Activated CD4-positive, alpha-beta T cell treated with anti-CD3 and anti-CD28 coated beads for 48 hours (primary cell): ENCODE data around the gene GGACT.
"Not testable (repeated sequence)": the region's sequence is repeated elsewhere in the genome, so short reads cannot be mapped to it uniquely, and the experiment has no call there.

Source experiments
- DNase-seq: peaks from one replicate; pipeline ENCODE4 v3.0.0-alpha.2; 2020

Gene GGACT

DNA sequence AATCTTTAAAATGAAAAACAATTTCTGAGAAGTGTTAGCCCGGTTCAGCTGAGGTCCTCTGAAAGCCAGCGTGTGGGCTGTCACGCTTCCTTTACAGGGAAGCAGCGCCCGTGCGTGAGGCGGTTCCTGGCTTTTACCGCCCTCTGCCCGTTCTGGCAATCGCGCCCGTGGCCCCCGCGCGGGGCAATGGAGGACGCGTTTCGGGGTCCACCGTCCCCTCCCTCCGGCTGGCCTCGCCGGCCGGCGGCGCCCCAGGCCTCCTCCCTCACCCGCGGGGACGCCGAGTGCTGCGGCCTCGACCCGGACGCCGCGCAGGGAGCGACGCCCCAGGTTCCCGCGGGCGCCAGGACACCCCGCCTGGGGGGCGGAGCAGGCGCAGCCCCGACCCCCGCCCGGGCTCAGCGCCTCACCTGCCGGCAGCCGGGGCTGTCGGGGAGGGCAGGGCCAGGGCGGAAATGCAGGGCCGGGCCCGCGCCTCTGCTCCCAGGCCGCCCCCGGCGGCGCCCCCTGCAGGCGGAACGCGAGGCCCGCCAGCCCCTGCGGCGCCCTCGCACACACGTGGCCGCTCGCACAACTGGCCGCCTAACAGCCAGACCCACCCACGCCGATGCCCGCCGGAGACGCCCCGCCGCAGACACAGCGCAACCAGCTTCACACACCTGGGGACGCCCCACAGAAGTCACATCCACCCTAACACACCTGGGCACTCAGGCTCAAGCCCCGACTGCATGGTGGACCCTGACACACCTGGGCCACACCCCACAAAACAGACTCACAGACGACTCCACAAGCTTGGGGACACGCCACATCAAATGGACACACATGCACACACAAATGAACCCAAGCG is at the start of gene GGACT:
TSS of gene GGACT (minus strand) at position 459 of the 847 bp plus-strand sequence. CDS start 56,198 bp downstream, outside the sequence.
- peak; percentile 90 for DNase-seq

DNA sequence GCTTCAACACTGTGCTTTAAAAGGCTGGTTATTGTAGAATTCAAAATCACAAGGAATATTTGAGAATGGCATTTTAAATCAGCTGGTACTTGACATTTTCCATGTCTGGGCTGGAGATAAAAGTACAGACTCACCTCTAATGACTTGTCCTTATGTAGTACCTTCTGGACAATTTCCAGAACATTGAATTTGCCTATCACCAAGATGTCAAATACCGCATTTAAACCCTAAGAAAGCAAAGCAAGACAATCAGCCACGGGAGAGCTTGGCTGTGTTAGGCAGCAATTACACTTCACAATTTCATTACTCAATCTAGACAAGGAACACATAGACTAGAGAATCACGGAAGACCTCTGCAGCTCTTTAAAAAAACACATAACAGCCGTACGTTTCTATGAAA is 49.2 kb upstream of the GGACT start:
- DNase-seq, result no peak

DNA sequence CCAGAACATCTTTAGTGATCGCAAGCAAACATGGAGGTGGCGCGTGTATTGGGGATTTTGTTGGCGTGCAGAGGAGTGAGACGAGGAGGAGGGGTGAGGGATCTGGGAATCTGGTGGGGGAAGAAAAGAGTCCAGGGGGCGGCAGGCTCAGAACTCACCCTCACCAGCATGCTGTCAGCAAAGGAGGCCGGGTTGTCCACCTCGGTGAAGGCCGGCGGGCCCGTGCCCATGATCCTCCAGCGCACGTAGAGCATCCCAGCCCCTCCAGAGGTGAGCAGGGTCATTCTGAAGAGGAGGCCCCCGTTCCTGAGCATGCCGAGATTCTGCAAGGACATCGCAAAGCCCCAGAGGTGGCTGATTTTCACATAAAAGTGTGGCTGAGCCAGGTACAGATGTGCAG is 48.8 kb upstream of the GGACT start:
- DNase-seq, result no peak

DNA sequence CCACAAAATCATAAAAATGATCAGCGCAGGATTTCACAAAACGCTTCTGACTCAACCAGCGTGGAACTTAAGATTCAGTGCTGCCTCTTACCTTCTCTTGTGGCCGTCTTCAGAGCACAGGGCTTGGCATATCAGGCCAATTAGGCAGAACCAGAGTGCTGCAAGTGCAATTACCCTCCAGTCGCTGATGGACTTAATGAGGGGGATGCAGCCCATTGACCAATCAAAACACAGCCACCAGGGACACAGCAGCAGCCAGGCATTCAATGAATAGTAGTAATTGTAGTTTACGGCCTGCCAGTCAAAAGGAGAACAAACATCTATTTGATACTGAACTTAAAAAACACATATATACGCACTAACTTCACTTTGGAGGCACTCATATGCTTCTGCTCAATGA is 47.9 kb upstream of the GGACT start:
- DNase-seq, result no peak

DNA sequence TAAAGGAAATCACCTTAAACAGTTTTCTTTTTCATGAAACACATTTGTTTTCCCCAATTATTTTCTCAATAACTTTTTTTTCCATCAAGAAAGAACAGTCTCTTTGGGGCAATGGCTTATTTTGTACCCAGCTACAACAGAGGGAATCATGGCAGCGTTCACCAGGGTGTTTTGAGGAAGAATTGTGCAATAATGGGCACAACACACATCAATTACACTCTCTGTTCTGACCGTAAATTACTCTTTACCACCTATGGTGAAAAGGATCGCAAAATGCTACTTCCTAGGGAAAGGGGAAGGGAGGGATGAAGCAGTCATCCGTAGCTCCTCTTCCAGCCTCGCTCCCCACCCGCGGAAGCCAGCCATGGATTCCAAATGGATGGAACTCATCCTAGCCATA is 47.4 kb upstream of the GGACT start:
- DNase-seq, result no peak

DNA sequence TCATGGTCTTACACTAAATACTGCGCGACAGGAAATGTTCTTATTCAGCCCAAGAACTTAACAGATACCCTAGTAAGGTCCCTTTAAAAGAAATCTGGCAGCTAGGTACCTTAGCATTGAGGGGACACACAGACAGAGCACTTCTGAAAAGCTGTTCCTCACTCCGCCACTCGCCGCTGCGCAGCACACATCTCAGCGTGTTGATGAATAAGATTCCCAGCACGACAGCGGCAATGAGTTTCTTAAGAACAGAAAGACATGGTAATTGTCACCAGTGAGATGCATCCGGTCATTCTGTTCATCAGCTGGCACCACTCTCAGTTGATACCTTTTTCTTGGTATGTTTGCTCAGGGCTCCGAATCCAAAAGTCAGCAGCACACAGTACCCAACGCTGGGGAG is 46.1 kb upstream of the GGACT start:
- DNase-seq, result no peak

DNA sequence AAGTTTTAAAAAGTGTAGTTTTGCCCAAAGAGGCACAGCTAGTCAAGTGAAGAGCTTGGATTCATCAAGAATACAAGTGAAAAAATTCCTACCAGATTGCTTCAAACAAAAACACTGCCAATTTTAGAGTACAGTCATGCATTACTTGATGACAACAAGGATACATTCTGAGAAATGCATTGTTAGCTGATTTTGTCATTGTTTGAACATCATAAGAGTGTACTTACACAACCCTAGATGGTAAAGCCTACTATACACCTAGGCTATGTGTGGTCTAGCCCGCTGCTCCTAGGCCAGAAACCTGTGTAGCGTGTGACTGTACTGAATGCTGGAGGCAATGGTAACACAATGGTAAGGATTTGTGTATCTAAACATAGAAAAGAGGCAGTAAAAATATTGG is 44.9 kb upstream of the GGACT start:
- DNase-seq, result no peak

DNA sequence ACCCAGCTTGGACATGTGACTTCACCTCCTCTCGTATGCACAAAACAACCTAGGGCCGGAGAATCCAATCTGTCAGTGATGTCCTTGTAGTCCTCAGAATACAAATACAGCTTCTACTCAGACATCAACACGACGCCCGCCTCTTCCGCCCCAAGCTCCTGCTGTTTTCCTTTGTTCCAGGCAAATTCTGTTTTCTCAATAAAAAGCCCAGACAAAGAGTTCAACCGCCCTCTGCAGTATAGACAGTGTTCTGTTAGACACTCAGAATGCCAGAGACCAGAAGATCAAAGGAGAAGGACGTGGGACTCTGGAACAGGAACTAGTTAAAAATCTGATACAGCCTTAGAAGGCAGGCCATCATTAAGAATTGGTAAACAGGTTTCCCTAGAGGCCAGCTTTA is 42.0 kb upstream of the GGACT start:
- DNase-seq, result no peak

DNA sequence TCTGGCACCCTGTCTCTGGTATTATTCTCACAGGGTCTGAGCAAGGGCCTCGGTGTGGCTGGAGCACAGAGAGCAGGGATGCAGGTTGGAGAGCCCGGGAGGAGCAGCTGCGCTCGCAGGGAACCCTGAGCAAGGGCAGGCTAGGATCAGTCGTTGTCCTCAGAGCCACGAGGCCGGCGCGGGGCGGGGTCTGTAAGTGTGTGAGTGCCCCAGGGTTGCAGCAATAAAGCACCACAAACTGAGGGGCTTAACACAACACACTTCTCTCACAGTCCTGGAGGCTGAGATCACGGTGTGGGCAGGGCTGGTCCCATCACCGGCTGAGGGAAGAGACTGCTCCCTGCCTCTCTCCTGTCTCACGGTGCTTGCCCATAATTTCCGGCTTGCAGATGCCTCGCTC is 38.5 kb upstream of the GGACT start:
- no peak for DNase-seq

DNA sequence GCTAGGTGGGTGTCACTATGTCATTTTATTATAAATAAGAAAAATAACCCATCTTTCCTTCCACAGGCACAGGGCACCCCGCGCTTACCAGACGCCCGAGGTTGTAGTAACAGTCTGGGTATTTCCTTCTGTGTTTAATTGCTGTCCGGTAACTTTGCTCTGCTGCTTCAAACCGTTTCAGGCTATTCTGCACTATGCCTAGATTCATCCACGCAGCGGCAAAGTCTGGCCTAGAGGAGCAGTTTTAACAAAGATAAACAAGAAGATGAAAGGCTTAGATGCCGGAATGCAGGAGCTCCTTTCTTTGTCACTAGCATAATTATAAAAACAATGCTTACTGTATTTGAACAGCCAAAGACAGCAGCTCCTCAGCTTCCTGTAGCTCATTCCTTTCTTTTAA is 36.9 kb upstream of the GGACT start:
- no peak for DNase-seq

DNA sequence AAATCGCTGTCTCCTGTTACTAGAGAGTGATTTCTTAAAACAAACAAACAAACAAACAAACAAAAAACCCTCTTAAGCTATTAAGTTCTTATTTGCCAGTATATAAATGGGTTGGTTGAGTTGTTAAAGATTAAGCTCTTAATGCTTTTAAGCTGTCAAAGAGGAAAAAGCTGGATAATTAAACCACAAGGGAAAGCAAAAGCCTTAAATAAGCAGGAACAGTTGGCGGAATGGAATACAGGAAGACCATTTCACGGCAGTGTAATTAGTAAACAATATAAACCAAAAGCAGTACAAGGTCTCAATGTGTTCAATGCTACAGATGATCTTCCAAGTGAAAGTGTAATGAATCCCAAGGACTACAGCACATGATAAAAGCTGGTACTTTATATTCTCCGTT is 32.2 kb upstream of the GGACT start:
- no peak for DNase-seq

DNA sequence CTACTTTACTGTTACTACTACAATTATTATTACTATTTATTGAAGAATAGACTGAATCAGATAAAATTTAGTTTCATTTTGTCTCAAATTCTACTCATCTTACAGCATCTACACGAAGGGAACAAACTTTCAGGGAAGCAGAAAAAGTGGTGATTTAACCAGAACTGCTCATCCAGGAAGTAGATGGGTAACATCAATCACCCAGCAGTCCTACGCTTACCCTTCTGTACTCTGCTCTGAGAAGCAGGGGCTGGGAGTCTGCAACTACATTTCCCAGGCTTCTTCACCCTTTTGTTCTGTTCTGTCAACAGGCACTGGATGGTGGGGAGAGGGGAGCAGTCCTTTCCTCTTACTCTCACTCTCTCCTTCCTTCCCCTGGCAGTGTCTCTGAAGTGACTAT is 31.4 kb upstream of the GGACT start:
- DNase-seq, result no peak

DNA sequence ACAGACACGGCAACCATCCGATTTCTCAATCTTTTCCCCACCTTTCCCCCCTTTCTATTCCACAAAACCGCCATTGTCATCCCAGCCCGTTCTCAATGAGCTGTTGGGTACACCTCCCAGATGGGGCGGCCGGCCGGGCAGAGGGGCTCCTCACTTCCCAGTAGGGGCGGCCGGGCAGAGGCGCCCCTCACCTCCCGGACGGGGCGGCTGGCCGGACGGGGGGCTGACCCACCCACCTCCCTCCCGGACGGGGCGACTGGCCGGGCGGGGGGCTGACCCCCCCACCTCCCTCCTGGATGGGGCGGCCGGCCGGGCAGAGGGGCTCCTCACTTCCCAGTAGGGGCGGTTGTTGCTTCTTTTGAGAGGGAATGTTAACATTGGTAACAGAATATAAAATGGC is 30.3 kb upstream of the GGACT start:
- DNase-seq, result not testable (repeated sequence)

DNA sequence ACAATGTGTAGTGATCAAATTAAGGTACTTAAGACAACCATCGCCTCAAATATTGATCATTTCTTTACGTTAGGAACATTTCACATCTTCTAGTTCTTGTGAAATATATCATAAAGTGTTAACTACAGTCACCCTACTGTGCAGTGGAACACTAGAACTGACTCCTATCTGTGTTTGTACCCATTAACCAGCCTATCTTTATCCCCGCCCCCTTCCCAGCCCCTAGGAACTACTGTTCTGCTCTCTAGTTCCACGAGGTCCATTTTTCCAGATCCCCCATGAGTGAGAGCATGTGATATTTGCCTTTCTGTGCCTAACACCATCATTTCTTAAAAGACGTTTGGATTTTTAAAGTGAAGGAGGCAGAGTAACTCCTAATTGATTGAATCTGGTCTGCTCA is 24.4 kb upstream of the GGACT start:
- no peak for DNase-seq

DNA sequence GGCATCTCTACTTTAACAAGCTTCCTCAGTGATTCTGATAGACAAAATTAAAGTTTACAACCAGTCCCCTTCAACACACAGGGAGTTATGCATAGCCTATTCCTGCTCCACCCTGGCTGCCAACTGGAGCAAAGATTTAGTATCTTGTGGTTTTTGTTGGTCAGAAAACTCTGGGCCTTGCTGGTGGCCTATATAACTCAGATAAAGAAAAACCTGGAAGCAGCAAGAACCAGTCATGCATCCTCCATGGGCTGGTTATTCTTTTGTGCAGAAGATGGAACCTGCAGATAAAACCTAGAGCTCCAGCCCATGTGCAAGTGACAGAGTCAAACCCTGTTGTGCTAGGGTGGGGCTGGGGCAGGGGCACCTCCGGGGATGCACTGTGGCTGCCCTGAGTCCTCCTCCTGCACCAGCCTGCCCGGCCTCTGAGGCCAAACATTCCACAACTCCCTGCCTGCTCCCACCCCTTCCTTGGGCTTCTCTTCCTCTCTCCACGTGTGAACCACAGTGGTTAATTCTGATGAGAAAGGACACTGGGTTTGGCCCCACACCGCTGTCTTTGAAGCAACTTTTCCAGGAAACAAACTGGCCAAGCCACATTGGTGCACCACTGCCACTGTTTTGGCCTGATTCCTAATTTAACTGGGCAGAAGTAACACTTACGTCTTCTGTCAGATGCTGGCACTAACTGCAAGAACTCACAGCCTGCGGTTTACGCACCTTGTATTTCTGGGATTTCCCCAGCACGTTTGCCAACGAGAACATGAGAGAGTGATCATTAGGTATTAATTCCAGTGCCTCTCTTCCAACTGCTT is 23.3 kb upstream of the GGACT start:
- DNase-seq, result no peak

DNA sequence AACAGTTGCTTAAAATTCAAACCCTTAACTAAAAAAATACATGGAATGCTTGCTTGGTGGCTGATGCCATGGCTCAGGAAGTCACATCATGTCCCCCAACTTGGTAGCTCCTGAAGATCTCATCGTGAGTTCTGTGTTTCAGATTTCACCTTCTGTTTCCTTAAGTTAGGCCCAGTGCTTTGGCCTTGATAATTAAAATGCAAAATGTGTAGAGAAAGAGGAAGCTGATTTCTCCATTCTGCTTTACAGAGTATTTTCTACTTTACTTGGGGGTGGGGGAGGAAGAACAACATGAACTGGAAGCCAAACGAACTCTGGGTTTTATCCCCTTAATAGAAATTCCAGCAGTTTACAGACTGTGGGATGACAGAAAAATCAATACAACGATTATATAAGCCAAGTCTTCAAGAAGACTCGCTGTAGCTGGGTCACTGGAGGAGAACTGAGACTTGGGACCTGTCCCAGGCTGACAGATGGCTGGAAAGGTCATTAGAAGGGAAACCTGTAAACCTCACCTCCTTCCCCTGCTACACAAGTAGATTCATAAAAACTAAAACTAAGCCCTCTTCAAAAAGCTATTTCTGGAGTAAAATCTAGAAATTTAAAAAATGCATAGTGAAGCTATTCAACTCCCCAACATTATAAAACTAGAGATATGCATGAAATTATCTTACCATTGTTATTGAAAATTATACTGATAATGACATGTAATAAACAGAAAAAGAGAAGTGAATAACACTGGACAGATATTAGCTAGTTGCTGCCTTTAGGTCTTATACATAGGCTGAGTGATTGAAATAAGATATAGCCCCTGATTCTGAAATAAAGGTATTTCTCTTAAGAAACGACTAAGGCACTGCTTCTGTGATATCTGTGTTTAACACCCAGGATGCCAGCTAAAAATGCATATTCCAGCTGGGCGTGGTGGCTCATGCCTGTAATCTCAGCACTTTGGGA is 22.1 kb upstream of the GGACT start:
- no peak for DNase-seq

DNA sequence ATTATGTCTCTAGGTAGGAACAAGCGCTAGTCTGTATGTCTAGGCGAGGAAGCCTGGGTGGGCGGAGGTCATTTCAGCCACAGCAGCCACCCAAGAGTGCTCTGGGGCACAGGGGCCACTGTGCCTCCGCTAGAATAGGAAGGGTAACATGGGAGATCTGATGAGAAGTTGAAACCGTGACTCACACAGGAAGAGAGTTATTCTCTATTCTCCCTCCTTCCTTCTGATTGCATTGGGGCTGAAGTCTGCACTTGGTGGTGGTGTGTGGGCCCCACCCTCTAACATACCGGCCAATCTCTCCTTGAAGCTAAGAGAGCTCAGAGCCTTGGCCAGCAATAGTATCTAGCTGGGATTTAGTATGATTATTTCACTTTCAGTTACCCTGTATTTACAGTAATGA is 20.3 kb upstream of the GGACT start:
- DNase-seq, result peak; percentile 37

DNA sequence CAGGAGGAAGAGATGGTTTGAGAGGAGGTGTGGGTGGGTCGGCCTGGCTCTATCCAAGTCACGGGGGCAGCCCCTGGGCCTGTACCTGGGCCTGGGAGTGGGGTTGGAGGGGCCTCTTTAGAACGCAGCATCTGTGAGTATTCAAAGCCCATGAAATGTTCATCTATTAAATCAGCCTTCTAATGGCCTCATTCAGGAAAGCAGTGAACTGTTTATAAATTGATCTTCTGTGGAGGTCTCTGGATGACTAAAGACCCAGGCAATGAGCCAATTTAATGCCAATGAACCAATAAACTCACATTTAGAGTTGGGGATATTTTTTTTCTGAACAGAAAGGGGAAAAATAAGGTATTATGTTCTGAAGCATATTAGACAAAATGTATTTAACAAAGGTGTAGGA is 19.9 kb upstream of the GGACT start:
- no peak for DNase-seq

DNA sequence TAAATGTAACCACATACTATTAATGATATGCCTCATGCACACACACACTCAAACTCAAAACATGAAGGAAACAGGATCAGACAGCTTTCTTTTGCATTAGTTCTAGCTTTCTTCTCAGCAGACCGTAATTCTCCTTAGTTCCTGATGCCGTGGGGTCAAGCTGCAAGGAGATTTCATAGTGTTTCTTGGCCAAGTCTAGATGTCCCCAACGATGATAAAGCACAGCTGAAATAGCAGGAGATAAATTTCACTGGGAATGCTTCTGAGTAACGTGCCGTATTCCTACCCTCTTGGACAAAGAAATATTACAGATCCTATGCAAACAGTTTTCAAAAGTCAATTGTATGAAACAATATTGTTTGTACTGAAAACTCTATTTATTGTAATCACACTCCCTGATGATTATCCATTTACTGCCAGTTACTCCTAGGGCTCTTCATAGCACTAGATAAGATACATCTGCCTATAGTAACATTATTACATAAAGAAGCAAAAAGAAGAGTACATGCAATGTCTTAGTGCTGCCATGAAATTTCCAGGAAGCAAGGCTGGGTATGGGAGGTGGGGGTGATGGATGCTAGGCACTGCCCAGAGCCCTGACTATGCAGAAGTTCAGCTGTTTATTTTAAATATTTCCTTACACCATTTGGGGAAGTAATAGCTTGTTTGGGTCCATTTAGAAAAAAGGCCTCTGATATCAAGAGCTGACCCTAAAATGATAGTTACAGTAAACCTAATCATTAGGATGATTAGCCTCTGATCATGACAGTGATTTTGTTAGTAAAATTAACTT is 16.5 kb upstream of the GGACT start:
- DNase-seq, result no peak

DNA sequence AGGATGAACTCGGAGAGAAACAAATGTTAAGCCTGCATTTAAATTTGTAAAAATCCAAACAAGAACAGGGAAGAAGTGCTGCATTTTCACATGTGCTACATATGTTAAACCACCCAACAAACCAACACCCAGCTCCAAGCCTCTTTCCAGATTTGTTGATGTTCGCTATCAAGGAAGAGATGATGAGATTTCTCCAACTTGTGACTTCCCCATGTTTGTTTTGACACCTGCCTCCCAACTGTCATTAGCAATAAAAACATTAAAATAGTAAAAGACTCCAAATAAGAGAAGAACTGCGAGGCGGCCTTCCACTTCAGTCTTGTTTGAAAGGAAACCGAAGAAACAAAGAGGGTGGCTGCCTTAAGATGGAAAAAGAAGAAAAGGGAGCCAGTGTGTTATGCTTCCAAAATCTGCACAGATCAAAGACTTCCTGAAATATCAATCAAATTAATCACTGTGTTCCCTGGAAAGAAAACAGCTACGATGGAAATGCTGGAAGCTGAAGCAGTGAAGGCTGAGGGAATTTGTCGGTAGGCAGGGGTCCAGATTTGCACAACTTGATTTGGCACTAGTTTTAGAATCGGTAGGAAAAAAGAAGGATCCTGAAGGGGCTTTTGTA is 14.0 kb upstream of the GGACT start:
- no peak for DNase-seq

DNA sequence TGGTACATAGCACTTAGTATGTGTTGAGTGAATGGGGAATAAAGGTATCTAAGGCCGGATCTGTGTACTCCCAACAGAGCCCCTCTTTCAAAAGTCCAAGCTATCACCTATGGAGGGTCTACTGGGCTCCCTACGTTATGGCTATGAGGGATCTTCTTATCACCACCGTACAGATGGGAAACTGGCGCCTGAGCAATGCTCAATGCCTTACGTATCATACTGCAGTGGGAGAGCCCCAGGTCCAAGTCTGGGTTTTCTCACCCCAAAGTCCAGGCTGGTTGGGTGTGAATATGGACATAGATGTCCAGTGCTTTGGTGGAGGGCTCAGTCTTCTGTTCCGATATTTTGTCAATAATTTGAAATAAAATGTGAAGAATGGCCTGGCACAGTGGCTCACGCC is 13.1 kb upstream of the GGACT start:
- no peak for DNase-seq

DNA sequence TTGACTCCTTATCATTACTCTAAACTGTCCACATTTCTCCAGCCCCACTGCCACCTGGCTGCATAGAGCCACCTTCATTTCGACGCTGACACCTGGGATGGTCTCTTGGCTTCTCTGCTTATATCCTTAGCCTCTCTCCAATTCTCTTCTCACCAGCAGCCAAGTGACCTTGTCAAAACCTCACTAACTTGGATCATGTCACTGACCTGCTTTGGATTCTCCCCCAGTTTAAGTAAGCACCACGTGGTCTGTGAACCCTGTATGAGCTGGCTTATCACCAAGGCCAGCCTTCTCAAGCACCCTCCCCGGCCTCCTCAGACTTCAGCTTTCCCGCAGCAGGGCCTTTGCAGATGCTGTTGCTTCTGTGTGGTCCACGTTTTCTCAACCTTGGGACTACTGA is 12.3 kb upstream of the GGACT start:
- no peak for DNase-seq
